Nephron progenitor cell (in vitro differentiated cells): ENCODE data around the gene RARG.

Experiments used
- DNase-seq: peaks from one replicate; pipeline ENCODE4 v3.0.0; 2021
- H3K27ac Mint-ChIP-seq: 2 replicates; pipeline ENCODE4 v1.8.0; 2021; ENCODE audit warnings: mild to moderate bottlenecking, moderate library complexity, mixed read lengths
- H3K27me3 Mint-ChIP-seq: 2 replicates; pipeline ENCODE4 v1.8.0; 2021; ENCODE audit warnings: mild to moderate bottlenecking, low read depth, mixed read lengths; ENCODE audit not compliant: poor library complexity
- H3K36me3 Mint-ChIP-seq: 2 replicates; pipeline ENCODE4 v1.8.0; 2021; ENCODE audit warnings: low read depth, mixed read lengths
- H3K4me1 Mint-ChIP-seq: 2 replicates; pipeline ENCODE4 v1.8.0; 2021; ENCODE audit warnings: mixed read lengths
- H3K4me3 Mint-ChIP-seq: 2 replicates; pipeline ENCODE4 v1.8.0; 2021; ENCODE audit warnings: mild to moderate bottlenecking, moderate library complexity, mixed read lengths
- H3K9me3 Mint-ChIP-seq: 2 replicates; pipeline ENCODE4 v1.8.0; 2021; ENCODE audit warnings: mild to moderate bottlenecking, moderate library complexity, mixed read lengths
- TF ChIP-seq, protein P1 (sequence below): fragments of 200-600 bp; sonication (generic); IDR thresholded peaks from 2 replicates; pipeline ENCODE4 v1.5.0; 2021; ENCODE audit warnings: antibody characterized with exemption

Gene RARG

DNA sequence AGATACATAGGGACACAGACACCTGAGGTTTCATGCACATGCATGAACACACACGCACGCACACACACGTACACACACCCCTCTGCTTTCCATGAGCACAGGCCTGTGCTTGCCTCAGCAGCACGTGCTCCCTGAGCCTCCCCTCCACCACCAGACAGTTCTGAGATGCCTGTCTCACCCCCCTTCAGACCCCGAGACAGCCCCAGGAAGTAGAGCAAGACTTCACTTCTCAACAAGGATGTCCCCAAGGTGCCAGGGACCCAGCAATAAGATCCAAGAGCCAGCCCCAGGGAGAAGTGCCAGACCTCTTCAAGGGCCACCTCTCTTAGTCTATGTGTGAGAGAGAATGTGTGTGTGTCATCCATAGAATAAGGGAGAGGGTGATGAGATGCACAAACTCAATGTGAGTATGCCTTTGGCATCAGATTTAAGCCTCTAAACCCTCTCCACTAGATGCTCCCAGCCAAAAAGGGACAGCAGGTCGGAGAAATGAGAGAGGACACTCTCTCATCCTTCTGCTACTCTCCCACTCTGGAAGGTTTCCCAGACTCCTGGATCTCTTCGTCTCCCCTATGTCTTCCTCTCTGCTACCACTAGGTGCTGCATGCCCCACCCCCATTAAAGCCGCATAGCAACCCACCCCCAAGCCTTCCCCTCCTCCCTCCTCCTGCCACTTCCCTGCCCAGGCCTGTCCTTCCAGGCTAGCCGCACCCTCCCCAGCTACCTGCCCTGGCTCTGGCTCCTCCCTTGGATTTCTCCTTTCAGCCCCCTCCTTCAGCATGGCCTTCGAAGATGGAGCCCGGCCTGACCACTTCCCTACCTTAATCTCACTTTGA, 7.7 kb downstream of the RARG start:
- TF ChIP-seq, protein P1, sequence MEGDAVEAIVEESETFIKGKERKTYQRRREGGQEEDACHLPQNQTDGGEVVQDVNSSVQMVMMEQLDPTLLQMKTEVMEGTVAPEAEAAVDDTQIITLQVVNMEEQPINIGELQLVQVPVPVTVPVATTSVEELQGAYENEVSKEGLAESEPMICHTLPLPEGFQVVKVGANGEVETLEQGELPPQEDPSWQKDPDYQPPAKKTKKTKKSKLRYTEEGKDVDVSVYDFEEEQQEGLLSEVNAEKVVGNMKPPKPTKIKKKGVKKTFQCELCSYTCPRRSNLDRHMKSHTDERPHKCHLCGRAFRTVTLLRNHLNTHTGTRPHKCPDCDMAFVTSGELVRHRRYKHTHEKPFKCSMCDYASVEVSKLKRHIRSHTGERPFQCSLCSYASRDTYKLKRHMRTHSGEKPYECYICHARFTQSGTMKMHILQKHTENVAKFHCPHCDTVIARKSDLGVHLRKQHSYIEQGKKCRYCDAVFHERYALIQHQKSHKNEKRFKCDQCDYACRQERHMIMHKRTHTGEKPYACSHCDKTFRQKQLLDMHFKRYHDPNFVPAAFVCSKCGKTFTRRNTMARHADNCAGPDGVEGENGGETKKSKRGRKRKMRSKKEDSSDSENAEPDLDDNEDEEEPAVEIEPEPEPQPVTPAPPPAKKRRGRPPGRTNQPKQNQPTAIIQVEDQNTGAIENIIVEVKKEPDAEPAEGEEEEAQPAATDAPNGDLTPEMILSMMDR: peak; percentile 43
- H3K4me3 Mint-ChIP-seq: peak overlapping the region; percentile 50
- H3K27me3 Mint-ChIP-seq: no peaks in the 10 kb centered on the region
- peak overlapping the region; percentile 98 for H3K27ac Mint-ChIP-seq
- DNase-seq: no peak
- no peaks in the 10 kb centered on the region for H3K36me3 Mint-ChIP-seq
- peaks cover 57% of the 10 kb centered on the region for H3K4me1 Mint-ChIP-seq
- H3K9me3 Mint-ChIP-seq: no peaks in the 10 kb centered on the region

DNA sequence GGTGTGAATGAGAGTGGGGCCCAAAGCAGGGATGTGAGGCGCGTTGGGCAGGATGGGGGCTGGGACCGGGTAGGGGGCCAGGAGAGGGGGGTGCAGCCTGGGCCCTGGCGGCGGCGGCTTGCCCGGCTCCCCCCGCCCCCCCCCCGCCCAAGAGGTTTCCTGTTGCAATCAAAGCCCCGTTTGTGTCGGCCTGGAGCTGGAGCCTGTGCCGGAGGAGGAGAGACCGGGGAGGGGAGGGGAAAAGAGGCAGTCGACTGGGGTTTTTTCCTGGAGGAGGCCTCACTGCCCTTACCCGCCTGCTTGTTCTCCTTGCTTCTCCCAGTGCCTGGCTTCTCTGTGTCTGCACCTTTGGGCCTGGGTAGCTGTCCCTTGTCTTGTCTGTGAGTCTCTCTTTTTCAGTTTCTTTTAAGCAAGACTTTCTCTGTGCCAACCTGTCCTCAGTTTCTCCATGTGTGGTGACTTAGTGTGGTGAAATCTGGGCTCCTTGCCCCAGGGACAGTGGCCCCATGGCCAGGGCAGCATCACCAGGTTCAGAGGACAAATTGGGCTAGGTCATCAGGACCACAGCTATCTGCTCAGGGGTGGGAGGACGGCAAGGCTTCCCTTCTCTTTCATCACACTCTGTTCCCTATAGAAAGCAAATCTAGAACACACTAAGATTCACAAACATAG, 8.5 kb downstream of the RARG start:
- TF ChIP-seq, protein P1: no peak
- Mint-ChIP-seq H3K4me1 (peaks cover 65% of the 10 kb centered on the region), H3K4me3 (peak overlapping the region; percentile 74), H3K27me3 (no peaks in the 10 kb centered on the region), H3K27ac (peak overlapping the region; percentile 98), H3K36me3 (no peaks in the 10 kb centered on the region), H3K9me3 (no peaks in the 10 kb centered on the region)
- DNase-seq: no peak

DNA sequence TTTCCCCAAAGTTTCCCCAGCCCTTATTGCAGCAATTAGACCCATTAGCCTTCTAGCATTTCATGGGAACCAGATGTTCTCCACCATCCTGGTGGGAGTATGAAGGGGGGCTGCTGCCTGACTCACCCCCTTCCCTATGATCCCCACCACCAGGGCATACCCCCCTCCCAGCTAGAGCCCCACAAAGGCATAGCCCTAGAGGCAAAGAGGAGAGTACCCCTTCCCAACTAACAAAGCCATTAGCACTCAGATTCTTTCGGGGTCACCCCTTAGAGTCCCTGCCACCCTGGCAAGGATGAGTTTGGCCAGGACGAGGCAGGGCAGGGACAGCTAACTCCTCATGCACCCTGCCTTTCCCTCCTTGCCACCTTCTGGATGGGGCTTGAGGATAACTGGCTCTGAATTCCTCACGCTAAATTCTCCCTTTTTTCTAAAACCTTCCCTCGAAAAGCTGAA, 9.2 kb downstream of the RARG start:
- Mint-ChIP-seq H3K9me3 (no peaks in the 10 kb centered on the region), H3K27ac (peak overlapping the region; percentile 97), H3K27me3 (no peaks in the 10 kb centered on the region), H3K36me3 (no peaks in the 10 kb centered on the region), H3K4me3 (peak overlapping the region; percentile 74), H3K4me1 (peaks cover 72% of the 10 kb centered on the region)
- DNase-seq: no peak
- TF ChIP-seq, protein P1: no peak

DNA sequence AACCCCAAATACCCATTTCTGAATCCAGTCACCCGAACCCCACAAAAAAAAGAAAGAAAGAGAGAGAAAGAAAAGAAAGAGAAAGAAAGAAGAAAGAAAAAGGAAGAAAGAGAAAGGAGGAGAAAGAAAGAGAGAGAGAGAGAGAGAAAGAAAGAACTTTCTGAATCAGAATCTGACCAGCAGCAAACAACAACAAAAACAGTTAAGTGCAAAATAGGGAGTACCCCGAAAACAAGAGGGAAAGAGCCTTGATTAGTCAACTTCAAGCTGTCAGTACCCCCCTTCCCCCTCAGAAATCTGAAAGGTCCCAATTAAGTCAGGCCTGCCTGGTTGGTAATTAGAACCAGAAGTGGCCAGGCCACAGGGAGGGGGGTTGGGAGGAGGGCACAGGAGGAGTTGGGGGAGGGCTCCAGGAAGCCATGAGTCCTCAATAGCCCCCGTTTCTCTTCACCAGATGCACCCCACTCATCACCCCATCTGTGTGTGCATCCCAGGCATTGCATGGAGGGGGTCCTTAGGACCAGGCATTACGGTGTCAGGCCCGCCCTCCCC, 9.8 kb downstream of the RARG start:
- no peak for DNase-seq

DNA sequence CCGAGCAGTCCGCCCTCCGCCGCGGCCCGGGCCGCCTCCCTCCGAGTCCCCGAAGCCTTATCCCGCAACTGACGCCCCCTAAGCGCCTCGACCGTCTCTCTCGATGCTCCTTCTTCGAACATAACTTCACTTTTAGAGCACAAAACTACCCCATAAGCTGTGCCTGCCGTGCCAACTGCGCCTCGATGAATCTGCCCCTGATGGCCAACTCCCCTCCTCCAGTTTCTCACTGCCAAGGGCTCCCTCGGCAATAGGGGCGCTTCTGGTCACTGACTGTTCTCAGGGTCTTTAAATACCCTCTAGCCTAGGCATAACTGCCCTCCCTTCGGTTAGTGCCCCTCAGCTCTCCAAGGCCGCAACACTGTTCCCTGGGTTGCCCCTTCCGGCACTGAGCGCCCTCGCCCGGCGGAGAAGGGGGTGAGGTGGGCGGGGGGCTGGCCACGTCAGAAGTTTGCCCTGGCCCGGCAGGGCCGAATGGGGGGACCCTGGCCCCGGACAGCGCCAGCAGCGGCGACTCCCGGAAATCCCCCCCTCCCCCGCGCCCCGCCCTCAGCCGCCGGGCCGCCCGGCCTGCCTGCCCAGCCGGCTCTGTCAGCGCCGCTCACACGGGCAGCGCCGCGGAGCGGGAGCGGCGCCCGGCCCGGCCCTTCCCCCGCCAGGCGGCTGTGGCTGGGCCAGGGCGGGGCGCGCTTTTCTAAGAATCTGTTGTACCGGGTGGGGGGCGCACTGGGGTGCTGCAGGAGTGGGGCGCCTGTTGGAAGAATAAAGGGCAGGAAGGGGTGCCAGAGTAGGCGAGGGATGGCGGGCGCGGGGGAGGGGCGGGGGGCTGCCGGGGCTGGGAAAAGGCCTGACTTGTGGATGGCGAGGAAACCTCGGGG, 10.6 kb downstream of the RARG start:
- Mint-ChIP-seq H3K36me3 (no peaks in the 10 kb centered on the region), H3K27me3 (no peaks in the 10 kb centered on the region), H3K27ac (peak overlapping the region; percentile 94), H3K9me3 (no peaks in the 10 kb centered on the region), H3K4me1 (peaks cover 79% of the 10 kb centered on the region), H3K4me3 (peak overlapping the region; percentile 92)
- TF ChIP-seq, protein P1: no peak
- DNase-seq: peak; percentile 86

More for the DNA sequence above, 9.8 kb downstream of the RARG start:
- Mint-ChIP-seq H3K27ac (peak overlapping the region; percentile 77), H3K4me3 (peak overlapping the region; percentile 74), H3K4me1 (peaks cover 77% of the 10 kb centered on the region), H3K36me3 (no peaks in the 10 kb centered on the region), H3K27me3 (no peaks in the 10 kb centered on the region), H3K9me3 (no peaks in the 10 kb centered on the region)
- TF ChIP-seq, protein P1: no peak
